Ishikawa (cell line): Measurements from ENCODE around the gene OLIG1.

Experiments
- CEBPB ChIP-seq: IDR thresholded peaks from 2 replicates; pipeline ENCODE4 v1.6.1; 2012
- CREB1 ChIP-seq: IDR thresholded peaks from 2 replicates; pipeline ENCODE4 v1.6.1; 2012; ENCODE audit warnings: low read depth
- YY1 ChIP-seq: IDR thresholded peaks from 2 replicates; pipeline ENCODE4 v1.6.1; 2012; ENCODE audit warnings: low read depth

DNA sequence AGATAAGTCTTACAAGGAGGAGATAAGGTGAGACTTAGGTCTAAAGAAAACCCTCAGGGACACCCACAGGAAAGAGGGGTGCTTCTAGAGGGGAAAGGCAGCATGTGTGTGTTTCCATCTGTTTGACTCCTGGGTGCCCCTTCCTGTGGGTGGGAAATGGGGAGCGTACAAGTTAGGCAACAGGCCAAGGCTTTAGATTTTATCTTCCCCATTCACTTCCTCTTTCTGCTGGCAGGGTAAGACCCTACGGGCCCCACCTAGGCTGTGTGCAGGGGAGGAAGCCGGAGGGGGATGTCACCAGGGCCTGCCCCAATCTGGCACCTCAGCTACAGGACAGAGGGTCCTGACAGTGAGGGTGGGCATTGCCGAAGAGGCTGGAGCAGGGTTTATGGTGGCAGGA lies 2.5 kb upstream of the OLIG1 start:
- TF ChIP-seq CEBPB (no peak), YY1 (no peak), CREB1 (no peak)
